Glutamatergic neuron (in vitro differentiated cells): ENCODE data around the gene FAM222B. TPM values are rescaled to one million over a fixed set of nuclear protein-coding genes. Genes with fewer than 3 reads are reported as not detected.
A peak's percentile ranks its signal among the peaks of the same experiment; 100 is the strongest.

ENCODE experiments used
- DNase-seq: peaks from one replicate; pipeline ENCODE4 v3.0.0; 2022
- H3K27ac Mint-ChIP-seq: one replicate; pipeline ENCODE4 v1.8.0; 2020; ENCODE audit warnings: mild to moderate bottlenecking, mixed read lengths, inconsistent platforms; ENCODE audit not compliant: unreplicated experiment
- H3K27me3 Mint-ChIP-seq: one replicate; pipeline ENCODE4 v1.8.0; 2020; ENCODE audit warnings: mild to moderate bottlenecking, moderate library complexity, mixed read lengths, inconsistent platforms; ENCODE audit not compliant: unreplicated experiment
- H3K36me3 Mint-ChIP-seq: one replicate; pipeline ENCODE4 v1.8.0; 2020; ENCODE audit warnings: mild to moderate bottlenecking, mixed read lengths, inconsistent platforms; ENCODE audit not compliant: unreplicated experiment
- H3K4me1 Mint-ChIP-seq: one replicate; pipeline ENCODE4 v1.8.0; 2020; ENCODE audit warnings: mild to moderate bottlenecking, low read depth, mixed read lengths, inconsistent platforms; ENCODE audit not compliant: unreplicated experiment
- H3K4me3 Mint-ChIP-seq: one replicate; pipeline ENCODE4 v1.8.0; 2020; ENCODE audit warnings: mild to moderate bottlenecking, mixed read lengths, inconsistent platforms; ENCODE audit not compliant: unreplicated experiment
- H3K9me3 Mint-ChIP-seq: one replicate; pipeline ENCODE4 v1.8.0; 2020; ENCODE audit warnings: mild to moderate bottlenecking, moderate library complexity, mixed read lengths, inconsistent platforms; ENCODE audit not compliant: unreplicated experiment
- CTCF ChIP-seq: fragments of 200-600 bp; sonication (generic); IDR thresholded peaks from one replicate; pipeline ENCODE4 v1.5.0; 2021; ENCODE audit not compliant: partially characterized antibody, unreplicated experiment
- total RNA-seq: library from RNA; stranded (reverse); fragmentation: NEBNext Ultra II Directional; extraction: Animal tissue kit (Norgen Biotek cat#: 25700); gene quantifications from one replicate; pipeline ENCODE4 v1.2.1, GENCODE V29; 2021; ENCODE audit not compliant: unreplicated experiment

Gene FAM222B
- total RNA-seq, 1 donor from 2014 or later: 44.0 TPM

- DNase-seq: no peak
- TF ChIP-seq CTCF: no peak
- H3K36me3 Mint-ChIP-seq: no peaks in the 10 kb centered on the region
- peak overlapping the region; percentile 52 for H3K27ac Mint-ChIP-seq
- H3K9me3 Mint-ChIP-seq: peaks cover 24% of the 10 kb centered on the region
- H3K4me3 Mint-ChIP-seq: no peak overlapping the region
- H3K4me1 Mint-ChIP-seq: peaks cover 13% of the 10 kb centered on the region
- peaks cover 30% of the 10 kb centered on the region for H3K27me3 Mint-ChIP-seq
Measured at GRCh38 chr17:28748852-28749515, 93.6 kb downstream of the FAM222B start.

GRCh38 chr17:28747801-28748750 is 94.5 kb downstream of the FAM222B start:
- H3K27ac Mint-ChIP-seq: peak overlapping the region; percentile 96
- peak overlapping the region; percentile 90 for H3K4me3 Mint-ChIP-seq
- no peaks in the 10 kb centered on the region for H3K36me3 Mint-ChIP-seq

GRCh38 chr17:28747051-28747691 is 95.4 kb downstream of the FAM222B start:
- Mint-ChIP-seq H3K9me3 (peaks cover 28% of the 10 kb centered on the region), H3K4me1 (peaks cover 13% of the 10 kb centered on the region), H3K4me3 (peak overlapping the region; percentile 90), H3K27me3 (peaks cover 32% of the 10 kb centered on the region), H3K36me3 (no peaks in the 10 kb centered on the region), H3K27ac (peak overlapping the region; percentile 96)
- TF ChIP-seq CTCF: peak; percentile 11
- peak; percentile 42 for DNase-seq

More at GRCh38 chr17:28747801-28748750, 94.5 kb downstream of the FAM222B start:
- peaks cover 31% of the 10 kb centered on the region for H3K27me3 Mint-ChIP-seq
- H3K4me1 Mint-ChIP-seq: peaks cover 13% of the 10 kb centered on the region
- no peak for TF ChIP-seq CTCF
- H3K9me3 Mint-ChIP-seq: peaks cover 25% of the 10 kb centered on the region
- DNase-seq: no peak

- Mint-ChIP-seq H3K36me3 (no peaks in the 10 kb centered on the region), H3K4me1 (peaks cover 17% of the 10 kb centered on the region), H3K4me3 (peak overlapping the region; percentile 90), H3K27ac (peak overlapping the region; percentile 96), H3K27me3 (peaks cover 32% of the 10 kb centered on the region), H3K9me3 (peaks cover 28% of the 10 kb centered on the region)
- DNase-seq: peak; percentile 82
- no peak for TF ChIP-seq CTCF
Measured at GRCh38 chr17:28746611-28747050, 96.0 kb downstream of the FAM222B start.
